Measurements from ENCODE around the gene IGSF9B.

Gene IGSF9B

GRCh38 chr11:134001088-134001487, 44.3 kb upstream of the IGSF9B start:
- no peaks in the 10 kb centered on the region for H3K79me2 ChIP-seq (ENCODE audit: insufficient read depth, low read length)
- no peak overlapping the region for H3K27ac ChIP-seq (ENCODE audit: low read depth, low read length)
- H3K4me3 ChIP-seq (ENCODE audit: insufficient read depth, low read length, poor library complexity, severe bottlenecking): no peak overlapping the region
- no peaks in the 10 kb centered on the region for H3K27me3 ChIP-seq (ENCODE audit: low read length)
- H3K36me3 ChIP-seq (ENCODE audit: low read length): no peaks in the 10 kb centered on the region
- H3K9me2 ChIP-seq (replicated peaks; ENCODE audit: insufficient read depth, low read length): no peaks in the 10 kb centered on the region
- no peak overlapping the region for H2AFZ ChIP-seq (ENCODE audit: low read depth, low read length, severe bottlenecking)
- no peak for TF ChIP-seq CTCF (IDR thresholded peaks at IDR 0.05; ENCODE audit: insufficient read depth, low read length, poor library complexity, severe bottlenecking)
- no peak for TF ChIP-seq EZH2phosphoT487 (conservative IDR thresholded peaks at IDR 0.05; ENCODE audit: low read length)
- no peak overlapping the region for H3K4me2 ChIP-seq (ENCODE audit: low read depth, low read length, poor library complexity, severe bottlenecking)
- no peak overlapping the region for H3K9ac ChIP-seq (ENCODE audit: low read length)
- H4K20me1 ChIP-seq (ENCODE audit: low read depth, low read length): no peaks in the 10 kb centered on the region
- no peaks in the 10 kb centered on the region for H3F3A ChIP-seq (ENCODE audit: insufficient read depth)
- no peaks in the 10 kb centered on the region for H3K9me3 ChIP-seq (ENCODE audit: insufficient read depth, low read length)

GRCh38 chr11:133999355-133999754, 42.6 kb upstream of the IGSF9B start:
- Histone ChIP-seq H3F3A (ENCODE audit: insufficient read depth) (no peaks in the 10 kb centered on the region), H2AFZ (ENCODE audit: low read depth, low read length, severe bottlenecking) (no peak overlapping the region), H3K9ac (ENCODE audit: low read length) (no peak overlapping the region), H3K9me2 (replicated peaks; ENCODE audit: insufficient read depth, low read length) (no peaks in the 10 kb centered on the region), H3K36me3 (ENCODE audit: low read length) (no peaks in the 10 kb centered on the region), H3K79me2 (ENCODE audit: insufficient read depth, low read length) (no peaks in the 10 kb centered on the region), H4K20me1 (ENCODE audit: low read depth, low read length) (no peaks in the 10 kb centered on the region), H3K27ac (ENCODE audit: low read depth, low read length) (no peak overlapping the region), H3K4me3 (ENCODE audit: insufficient read depth, low read length, poor library complexity, severe bottlenecking) (no peak overlapping the region), H3K9me3 (ENCODE audit: insufficient read depth, low read length) (no peaks in the 10 kb centered on the region), H3K27me3 (ENCODE audit: low read length) (no peaks in the 10 kb centered on the region), H3K4me2 (ENCODE audit: low read depth, low read length, poor library complexity, severe bottlenecking) (no peak overlapping the region)
- TF ChIP-seq EZH2phosphoT487 (conservative IDR thresholded peaks at IDR 0.05; ENCODE audit: low read length) (no peak), CTCF (IDR thresholded peaks at IDR 0.05; ENCODE audit: insufficient read depth, low read length, poor library complexity, severe bottlenecking) (no peak)

GRCh38 chr11:133997554-133997953, 40.8 kb upstream of the IGSF9B start:
- Histone ChIP-seq H3F3A (ENCODE audit: insufficient read depth) (no peaks in the 10 kb centered on the region), H3K4me3 (ENCODE audit: insufficient read depth, low read length, poor library complexity, severe bottlenecking) (no peak overlapping the region), H3K9ac (ENCODE audit: low read length) (no peak overlapping the region), H4K20me1 (ENCODE audit: low read depth, low read length) (no peaks in the 10 kb centered on the region), H3K4me2 (ENCODE audit: low read depth, low read length, poor library complexity, severe bottlenecking) (no peak overlapping the region), H3K79me2 (ENCODE audit: insufficient read depth, low read length) (no peaks in the 10 kb centered on the region), H3K27ac (ENCODE audit: low read depth, low read length) (no peak overlapping the region), H3K36me3 (ENCODE audit: low read length) (no peaks in the 10 kb centered on the region), H3K27me3 (ENCODE audit: low read length) (no peaks in the 10 kb centered on the region), H2AFZ (ENCODE audit: low read depth, low read length, severe bottlenecking) (no peak overlapping the region), H3K9me2 (replicated peaks; ENCODE audit: insufficient read depth, low read length) (no peaks in the 10 kb centered on the region), H3K9me3 (ENCODE audit: insufficient read depth, low read length) (no peaks in the 10 kb centered on the region)
- TF ChIP-seq EZH2phosphoT487 (conservative IDR thresholded peaks at IDR 0.05; ENCODE audit: low read length): no peak
- TF ChIP-seq CTCF (IDR thresholded peaks at IDR 0.05; ENCODE audit: insufficient read depth, low read length, poor library complexity, severe bottlenecking): no peak
